Activated CD4-positive, alpha-beta T cell treated with anti-CD3 and anti-CD28 coated beads for 36 hours (primary cell): ENCODE measurements around the gene CDH2. TPM values are rescaled to one million over a fixed set of nuclear protein-coding genes. Genes with fewer than 3 reads are reported as not detected.

ENCODE experiments used
- ATAC-seq: fragments of 200-7000 bp; cut with Tn5 transposase; one replicate; pipeline ENCODE4 v1.10.0; 2021; ENCODE audit warnings: mild to moderate bottlenecking, moderate library complexity
- CTCF ChIA-PET: fragments of 350-600 bp; sonication (Branson Sonifier 250); formaldehyde crosslinking; loops from one replicate; lab custom pipeline; 2021; ENCODE audit warnings: antibody characterized with exemption; lab: Charles Lee
- POLR2A ChIA-PET: fragments of 350-600 bp; sonication (Branson Sonifier 250); formaldehyde crosslinking; loops from one replicate; lab custom pipeline; 2021; ENCODE audit warnings: antibody characterized with exemption, inconsistent platforms; lab: Charles Lee
- DNase-seq: peaks from one replicate; pipeline ENCODE4 v3.0.0-alpha.2; 2020
- H3K27ac Mint-ChIP-seq: one replicate; pipeline ENCODE4 v1.8.0; 2021; ENCODE audit warnings: mixed read lengths
- H3K27me3 Mint-ChIP-seq: one replicate; pipeline ENCODE4 v1.8.0; 2021; ENCODE audit warnings: mixed read lengths
- H3K36me3 Mint-ChIP-seq: one replicate; pipeline ENCODE4 v1.8.0; 2021; ENCODE audit warnings: low read depth, mixed read lengths
- H3K4me1 Mint-ChIP-seq: one replicate; pipeline ENCODE4 v1.8.0; 2021; ENCODE audit warnings: mixed read lengths
- H3K4me3 Mint-ChIP-seq: one replicate; pipeline ENCODE4 v1.8.0; 2021; ENCODE audit warnings: mild to moderate bottlenecking, moderate library complexity, mixed read lengths
- H3K9me3 Mint-ChIP-seq: one replicate; pipeline ENCODE4 v1.8.0; 2021; ENCODE audit warnings: low read depth, mixed read lengths
- intact Hi-C, 2 experiments: fragments of 100-400 bp; cut with DNase I in 1 of 2; cut with micrococcal nuclease in 1 of 2; formaldehyde crosslinking; loops; one replicate each; pipeline versions ENCODE4 v1.14.2 to v1.15.1; 2022 to 2024; cut with DNase I, micrococcal nuclease
- total RNA-seq, 2 experiments: library from RNA; stranded (reverse); gene quantifications; one replicate each; pipeline ENCODE4 v1.2.3, GENCODE V29; 2021

CDH2 gene
- total RNA-seq, 2 experiments from 2014 or later: not detected

DNA sequence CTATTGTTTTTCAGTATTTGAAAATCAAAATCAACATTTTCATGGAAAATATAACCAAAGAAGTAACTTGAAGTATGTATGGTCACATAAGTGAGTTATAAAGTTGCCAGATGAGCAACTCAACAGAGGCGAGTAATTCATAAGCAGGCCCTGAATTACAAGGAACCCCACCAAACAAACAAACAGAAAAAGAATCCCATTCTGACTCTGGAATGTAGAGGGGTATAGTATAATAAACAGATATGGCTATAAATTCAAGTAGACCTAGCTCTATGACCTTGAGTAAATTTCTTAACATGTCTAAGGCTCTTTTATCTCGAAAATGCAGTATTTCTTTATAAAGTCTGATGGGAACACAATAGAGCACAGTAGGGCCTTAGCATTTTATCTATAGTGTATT, 4.7 kb upstream of the CDH2 start:
- Mint-ChIP-seq H3K9me3 (no peaks in the 10 kb centered on the region), H3K4me1 (peaks cover 3% of the 10 kb centered on the region), H3K4me3 (no peak overlapping the region), H3K36me3 (no peaks in the 10 kb centered on the region), H3K27ac (no peak overlapping the region), H3K27me3 (peaks cover 19% of the 10 kb centered on the region)
- ATAC-seq: no peak
- CTCF ChIA-PET: no interaction called here
- POLR2A ChIA-PET: no interaction called here
- intact Hi-C loops: no loop called here
- DNase-seq: no peak

DNA sequence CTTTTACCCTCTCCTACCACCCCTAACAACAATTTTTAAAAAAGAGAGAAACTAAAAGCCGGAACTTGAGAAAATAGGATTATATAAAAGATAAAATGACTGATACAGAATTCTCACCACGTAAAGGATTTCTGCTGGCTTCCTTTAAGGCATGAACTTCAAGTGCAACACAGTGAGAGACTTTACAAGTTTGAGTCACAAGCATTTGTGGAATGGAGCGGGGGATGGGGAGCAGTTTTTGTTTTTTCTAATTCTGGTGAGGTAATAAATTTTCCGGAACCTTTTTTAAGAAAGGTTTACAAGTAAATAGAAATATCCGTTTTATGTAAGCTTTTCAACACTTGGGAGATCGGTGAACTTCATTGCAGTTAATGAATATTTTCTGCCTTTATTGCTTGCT, 1.8 kb upstream of the CDH2 start:
- no peak overlapping the region for H3K27ac Mint-ChIP-seq
- H3K9me3 Mint-ChIP-seq: no peaks in the 10 kb centered on the region
- peaks cover 35% of the 10 kb centered on the region for H3K27me3 Mint-ChIP-seq
- peaks cover 16% of the 10 kb centered on the region for H3K4me1 Mint-ChIP-seq
- CTCF ChIA-PET: no interaction called here
- DNase-seq (no peak), ATAC-seq (no peak)
- POLR2A ChIA-PET: no interaction called here
- intact Hi-C loops: no loop called here
- peaks cover 10% of the 10 kb centered on the region for H3K36me3 Mint-ChIP-seq
- H3K4me3 Mint-ChIP-seq: no peak overlapping the region

DNA sequence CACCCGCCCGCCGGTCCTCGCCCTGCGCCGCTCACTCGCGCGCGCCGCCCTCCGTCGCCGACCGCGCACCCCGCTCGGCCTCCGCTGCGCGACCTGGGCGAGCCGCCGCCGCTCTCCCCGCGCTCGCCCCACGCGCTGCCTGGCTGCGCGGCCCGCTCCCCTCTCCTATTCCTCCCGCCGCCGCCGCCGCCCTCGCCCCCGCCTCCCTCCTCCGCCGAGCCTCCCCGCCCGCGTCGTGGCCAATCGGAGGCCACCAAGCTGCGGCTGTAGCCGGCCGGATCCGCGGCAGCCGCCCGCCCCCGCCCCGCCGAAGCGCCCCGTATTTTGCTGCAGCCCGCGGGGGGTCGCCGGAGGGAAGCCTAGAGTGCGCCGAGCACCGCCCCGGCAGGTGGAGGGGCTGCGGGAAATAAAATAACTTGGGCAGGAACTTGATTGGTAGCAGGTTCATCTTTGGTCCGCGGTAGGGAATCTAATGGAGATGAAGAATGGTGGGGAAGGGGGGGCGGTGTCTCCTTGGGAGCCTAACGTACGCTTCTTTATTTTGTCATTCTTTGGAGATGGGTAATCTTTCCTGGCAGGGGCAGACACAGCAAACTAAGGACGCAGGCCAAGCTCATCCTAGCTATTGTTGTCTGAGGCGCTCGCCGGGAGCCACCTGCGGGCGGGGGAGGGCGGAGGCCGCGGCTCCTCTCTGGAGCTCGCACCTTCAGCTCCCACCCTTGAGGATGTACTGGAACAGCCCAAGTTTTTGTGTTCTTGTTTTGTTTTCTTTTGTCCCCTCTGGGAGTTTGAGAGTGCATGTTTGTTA, 1.1 kb upstream of the CDH2 start:
- Mint-ChIP-seq H3K27me3 (peaks cover 37% of the 10 kb centered on the region), H3K27ac (no peak overlapping the region), H3K4me1 (peaks cover 16% of the 10 kb centered on the region), H3K9me3 (no peaks in the 10 kb centered on the region), H3K4me3 (peak overlapping the region; percentile 39), H3K36me3 (peaks cover 10% of the 10 kb centered on the region)
- intact Hi-C loops: no loop called here
- POLR2A ChIA-PET: no interaction called here
- DNase-seq (peak; percentile 22), ATAC-seq (no peak)
- CTCF ChIA-PET: no interaction called here

DNA sequence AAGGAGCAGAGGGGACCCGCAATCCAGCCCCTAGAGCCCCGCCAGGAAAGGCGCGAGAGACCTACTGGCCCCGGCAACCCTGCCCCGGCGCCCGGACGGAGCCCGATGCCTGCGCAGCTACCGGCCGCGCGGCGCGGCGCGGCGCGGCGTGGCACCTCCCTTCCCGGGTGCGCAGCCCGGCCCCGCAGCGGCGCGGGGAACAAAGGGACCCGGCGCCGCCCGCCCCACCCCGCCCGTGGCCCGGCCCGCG, 307 bp downstream of the CDH2 start:
- ATAC-seq: no peak
- no peaks in the 10 kb centered on the region for H3K9me3 Mint-ChIP-seq
- H3K4me1 Mint-ChIP-seq: peaks cover 16% of the 10 kb centered on the region
- H3K27ac Mint-ChIP-seq: no peak overlapping the region
- peaks cover 41% of the 10 kb centered on the region for H3K27me3 Mint-ChIP-seq
- peak overlapping the region; percentile 56 for H3K4me3 Mint-ChIP-seq
- intact Hi-C loops: no loop called here
- POLR2A ChIA-PET: no interaction called here
- DNase-seq: no peak
- peaks cover 10% of the 10 kb centered on the region for H3K36me3 Mint-ChIP-seq
- CTCF ChIA-PET: no interaction called here

DNA sequence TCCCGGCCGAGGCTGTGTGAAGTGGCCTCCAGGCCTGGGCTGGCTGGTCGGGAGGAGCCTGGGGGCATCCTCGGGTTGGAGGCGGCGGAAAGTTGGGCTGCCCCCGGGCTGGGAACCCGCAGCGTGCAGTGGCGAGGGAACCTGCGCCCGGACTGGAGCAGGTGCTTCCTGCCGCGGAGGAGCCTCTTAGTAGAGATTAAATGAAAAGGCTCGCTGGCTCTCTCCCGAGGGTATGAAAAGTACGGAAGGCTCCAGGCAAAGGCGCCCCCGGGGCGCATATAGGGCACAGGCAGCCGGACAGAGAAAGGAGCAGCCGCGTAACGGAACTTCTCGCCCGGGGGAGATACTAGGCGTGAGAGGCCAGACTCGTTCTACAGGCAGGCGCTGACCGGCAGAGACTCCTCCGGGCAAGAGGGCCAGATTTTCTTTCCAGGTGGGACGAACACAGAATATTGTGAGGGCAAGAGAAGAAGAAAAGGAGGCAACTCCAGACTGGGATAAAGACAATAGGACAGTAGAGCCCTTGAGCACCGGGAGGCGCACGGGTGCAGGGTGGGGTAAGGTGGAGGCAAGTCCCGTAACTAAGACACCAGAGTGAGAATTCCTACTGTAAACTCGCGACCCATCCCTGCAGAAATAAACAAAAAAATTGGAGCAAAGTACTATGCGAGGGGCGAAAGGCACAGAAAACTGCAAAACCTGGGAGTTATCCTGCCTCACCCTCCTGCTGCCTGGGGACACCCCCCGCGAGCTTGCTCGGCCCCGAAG, 816 bp downstream of the CDH2 start:
- H3K9me3 Mint-ChIP-seq: no peaks in the 10 kb centered on the region
- no peak overlapping the region for H3K27ac Mint-ChIP-seq
- peak; percentile 6 for DNase-seq
- H3K27me3 Mint-ChIP-seq: peaks cover 43% of the 10 kb centered on the region
- H3K36me3 Mint-ChIP-seq: peaks cover 10% of the 10 kb centered on the region
- H3K4me3 Mint-ChIP-seq: peak overlapping the region; percentile 56
- H3K4me1 Mint-ChIP-seq: peaks cover 16% of the 10 kb centered on the region
- intact Hi-C loops: no loop called here
- ATAC-seq: no peak
- ChIA-PET POLR2A (no interaction called here), CTCF (no interaction called here)

DNA sequence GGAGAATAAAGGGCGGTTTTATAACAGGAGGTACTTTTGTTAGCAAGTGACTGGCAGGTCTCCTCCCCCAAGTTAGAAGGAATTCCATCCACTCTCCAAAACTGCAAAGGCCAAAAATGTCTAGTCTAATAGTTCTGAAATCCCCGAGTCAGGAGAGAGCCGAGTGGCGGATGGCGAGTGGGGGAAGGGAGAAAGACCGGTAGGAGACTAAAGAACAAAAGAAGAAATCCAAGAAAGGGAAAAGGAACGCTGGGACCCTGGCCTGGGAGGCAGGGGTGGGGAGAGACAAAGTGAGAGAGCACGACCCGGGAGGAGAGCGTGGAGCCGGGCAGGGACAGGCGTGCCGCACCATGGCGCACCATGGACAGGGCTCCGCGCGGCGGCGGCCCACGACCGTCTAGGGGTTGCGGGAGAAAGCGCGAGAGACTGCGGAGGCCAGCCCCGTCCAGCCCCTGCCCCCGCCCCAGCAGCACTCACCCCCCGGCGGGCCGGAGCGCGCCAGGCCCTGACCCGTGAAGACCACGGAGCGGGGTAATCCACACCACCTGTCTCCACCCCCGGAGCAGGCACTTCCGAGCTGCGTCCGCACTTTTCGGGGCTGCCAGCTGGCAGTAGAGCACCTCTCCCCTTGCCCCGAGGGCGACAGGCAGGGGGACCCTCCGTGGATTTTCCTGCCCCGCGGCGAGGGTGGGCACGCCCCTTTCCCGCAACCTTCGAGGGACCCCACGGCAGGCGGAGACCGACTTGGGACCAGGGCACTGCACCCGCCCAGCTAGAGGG, 1.6 kb downstream of the CDH2 start:
- Mint-ChIP-seq H3K9me3 (no peaks in the 10 kb centered on the region), H3K27me3 (peaks cover 40% of the 10 kb centered on the region), H3K27ac (no peak overlapping the region), H3K4me3 (peak overlapping the region; percentile 12), H3K4me1 (peaks cover 16% of the 10 kb centered on the region), H3K36me3 (peaks cover 10% of the 10 kb centered on the region)
- ATAC-seq (no peak), DNase-seq (peak; percentile 10)
- ChIA-PET POLR2A (no interaction called here), CTCF (no interaction called here)
- intact Hi-C loops: no loop called here

DNA sequence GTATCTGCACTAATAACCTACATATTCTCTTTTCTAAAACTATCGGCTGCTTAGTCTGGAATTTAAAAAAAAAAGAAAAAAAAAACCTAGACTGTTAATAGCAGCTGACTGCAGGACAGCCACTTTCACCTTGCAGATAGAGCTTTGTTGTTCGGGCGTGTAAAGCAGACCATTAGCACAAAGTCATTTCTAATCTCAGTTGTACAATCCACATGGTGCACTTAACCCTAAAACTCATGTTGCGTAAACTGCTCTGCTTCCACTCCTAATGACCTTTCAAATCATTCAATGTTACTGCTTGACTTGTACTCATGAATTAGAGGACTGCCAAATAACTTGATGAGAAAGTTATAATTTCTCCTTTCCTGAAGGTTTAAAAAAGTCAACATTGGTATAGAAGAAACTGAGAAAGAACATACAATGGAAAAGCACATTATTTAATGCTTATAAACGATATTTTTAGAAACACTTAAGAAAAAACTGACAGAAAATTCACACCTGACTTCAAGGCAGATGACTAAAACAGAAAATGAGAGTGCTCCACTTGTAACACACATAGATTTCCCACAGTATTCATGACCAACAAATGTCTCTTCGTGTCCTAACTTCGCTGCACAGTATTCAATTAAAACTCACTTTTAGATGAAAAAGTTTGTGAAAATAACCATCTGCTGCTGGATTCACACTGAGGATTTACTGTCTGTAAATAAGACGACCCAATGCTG, 2.6 kb downstream of the CDH2 start:
- no peak overlapping the region for H3K4me3 Mint-ChIP-seq
- no peak overlapping the region for H3K27ac Mint-ChIP-seq
- no peaks in the 10 kb centered on the region for H3K9me3 Mint-ChIP-seq
- ChIA-PET POLR2A (no interaction called here), CTCF (no interaction called here)
- no peak for ATAC-seq
- intact Hi-C loops: no loop called here
- H3K27me3 Mint-ChIP-seq: peaks cover 33% of the 10 kb centered on the region
- peaks cover 16% of the 10 kb centered on the region for H3K4me1 Mint-ChIP-seq
- peaks cover 10% of the 10 kb centered on the region for H3K36me3 Mint-ChIP-seq
- no peak for DNase-seq

DNA sequence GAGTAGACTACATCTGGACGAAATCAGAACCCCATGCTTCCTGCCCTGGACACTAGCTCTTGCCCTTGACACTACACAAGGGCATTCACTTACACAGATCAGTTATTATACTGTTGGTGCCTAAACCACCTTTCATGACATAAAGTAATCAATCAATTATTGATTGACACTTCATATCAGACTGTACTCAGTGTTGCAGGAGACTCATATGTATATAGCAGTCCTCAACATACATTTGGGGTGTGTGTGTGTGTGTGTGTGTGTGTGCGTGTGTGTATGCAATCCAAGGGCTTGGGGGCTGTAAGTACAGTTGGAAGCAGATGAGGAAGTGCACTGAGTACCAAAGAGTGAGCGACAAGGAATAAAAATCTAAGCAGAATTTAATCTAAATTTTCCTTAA, 5.1 kb downstream of the CDH2 start:
- Mint-ChIP-seq H3K36me3 (peaks cover 10% of the 10 kb centered on the region), H3K27me3 (peaks cover 24% of the 10 kb centered on the region), H3K4me1 (peaks cover 13% of the 10 kb centered on the region), H3K4me3 (no peak overlapping the region), H3K27ac (no peak overlapping the region), H3K9me3 (no peaks in the 10 kb centered on the region)
- DNase-seq (no peak), ATAC-seq (no peak)
- intact Hi-C loops: no loop called here
- POLR2A ChIA-PET: interaction anchor here (0.7 kb wide), 1 partner anchor 384 kb away, joined by 3 read pairs; no protein-coding TSS in a partner anchor
- CTCF ChIA-PET: no interaction called here

DNA sequence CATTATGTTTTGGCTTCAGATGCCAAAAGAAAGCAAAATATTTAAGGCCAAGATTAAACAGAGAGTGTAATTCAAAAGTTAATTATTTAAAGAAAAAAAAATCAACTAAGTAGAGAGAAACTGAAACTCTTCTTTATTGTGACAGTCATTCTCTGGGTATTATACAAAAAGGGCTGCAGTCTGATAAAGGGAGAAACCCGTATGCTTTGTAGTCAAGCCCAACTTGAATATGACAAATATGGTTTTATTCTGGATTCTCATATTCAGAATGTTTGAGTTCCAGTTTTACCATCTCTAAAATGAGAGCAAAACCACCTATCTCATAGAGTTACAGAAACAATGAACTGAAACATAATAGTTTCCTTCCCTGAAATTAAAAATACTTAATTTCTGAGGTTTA, 8.2 kb downstream of the CDH2 start:
- peaks cover 8% of the 10 kb centered on the region for H3K27me3 Mint-ChIP-seq
- ChIA-PET POLR2A (no interaction called here), CTCF (no interaction called here)
- ATAC-seq (no peak), DNase-seq (no peak)
- no peaks in the 10 kb centered on the region for H3K36me3 Mint-ChIP-seq
- H3K9me3 Mint-ChIP-seq: no peaks in the 10 kb centered on the region
- H3K27ac Mint-ChIP-seq: no peak overlapping the region
- no peak overlapping the region for H3K4me3 Mint-ChIP-seq
- H3K4me1 Mint-ChIP-seq: no peaks in the 10 kb centered on the region
- intact Hi-C loops: no loop called here

DNA sequence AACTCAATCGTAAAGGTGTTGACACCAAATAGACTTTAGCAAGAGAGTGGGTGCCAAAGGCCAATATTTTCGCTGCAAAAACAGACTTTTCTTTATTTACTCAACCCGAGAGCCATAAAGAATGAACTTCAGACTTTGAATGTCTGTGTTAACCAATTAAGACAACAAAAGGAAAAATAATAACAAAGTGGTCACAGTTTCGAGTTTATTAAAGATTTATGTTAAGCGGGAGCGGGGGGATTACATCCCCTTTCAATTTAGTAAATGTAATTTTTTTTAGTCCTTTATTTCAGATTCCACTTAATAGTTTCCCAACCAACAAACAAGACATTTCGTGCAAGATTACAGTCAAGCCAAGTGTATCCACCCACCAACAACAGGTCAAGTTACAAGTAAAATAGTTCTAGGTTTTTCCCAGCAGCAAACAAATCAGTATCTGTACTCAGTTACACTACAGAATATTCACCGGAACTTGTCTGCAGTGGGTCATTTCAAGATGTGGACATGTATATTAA, 9.0 kb downstream of the CDH2 start:
- no peak for ATAC-seq
- no peak overlapping the region for H3K27ac Mint-ChIP-seq
- CTCF ChIA-PET: no interaction called here
- H3K9me3 Mint-ChIP-seq: no peaks in the 10 kb centered on the region
- DNase-seq: no peak
- POLR2A ChIA-PET: no interaction called here
- H3K4me3 Mint-ChIP-seq: no peak overlapping the region
- peaks cover 6% of the 10 kb centered on the region for H3K27me3 Mint-ChIP-seq
- H3K4me1 Mint-ChIP-seq: no peaks in the 10 kb centered on the region
- H3K36me3 Mint-ChIP-seq: no peaks in the 10 kb centered on the region
- intact Hi-C loops: no loop called here

DNA sequence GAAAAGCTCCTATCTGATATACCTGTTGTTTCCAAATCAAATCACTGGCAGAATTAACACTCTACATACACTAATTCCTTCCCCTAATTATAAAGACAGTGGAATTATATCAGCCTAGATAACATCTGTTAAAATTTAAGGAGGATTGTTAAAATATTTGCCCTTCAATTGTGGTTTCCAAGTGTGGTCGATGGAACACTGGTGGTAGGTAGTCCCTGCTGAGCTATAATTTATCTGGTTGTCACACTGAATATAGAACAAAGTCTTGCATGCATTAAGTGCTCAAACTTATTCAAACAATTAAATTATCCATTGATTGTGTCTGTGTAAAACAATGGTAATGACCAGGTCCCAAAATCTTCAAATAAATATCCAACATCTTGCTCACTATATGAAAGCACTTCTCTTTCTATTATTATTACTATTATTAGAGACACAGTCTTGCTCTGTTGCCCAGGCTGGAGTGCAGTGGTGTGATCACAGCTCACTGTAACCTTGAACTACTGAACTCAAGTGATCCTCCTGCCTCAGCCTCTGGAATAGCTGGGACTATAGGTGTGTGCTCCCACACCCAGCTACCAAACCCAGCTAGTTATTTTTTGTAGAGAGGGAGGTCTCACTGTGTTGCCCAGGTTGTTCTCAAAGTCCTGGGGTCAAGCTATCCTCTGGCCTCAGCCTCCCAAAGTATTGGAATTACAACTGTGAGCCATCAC, 12.0 kb downstream of the CDH2 start:
- CTCF ChIA-PET: no interaction called here
- no peak for DNase-seq
- no peaks in the 10 kb centered on the region for H3K36me3 Mint-ChIP-seq
- POLR2A ChIA-PET: no interaction called here
- H3K4me1 Mint-ChIP-seq: no peaks in the 10 kb centered on the region
- no peak for ATAC-seq
- no peaks in the 10 kb centered on the region for H3K9me3 Mint-ChIP-seq
- intact Hi-C loops: no loop called here
- H3K27me3 Mint-ChIP-seq: no peaks in the 10 kb centered on the region
- H3K4me3 Mint-ChIP-seq: no peak overlapping the region
- no peak overlapping the region for H3K27ac Mint-ChIP-seq
